Hepatocyte (in vitro differentiated cells): ENCODE data around the gene C10orf62.

ENCODE experiments used
- EZH2 ChIP-seq: fragments of 200-600 bp; sonication (generic); IDR thresholded peaks from 2 replicates; pipeline ENCODE4 v1.6.1; 2016; ENCODE audit warnings: antibody characterized with exemption, mild to moderate bottlenecking, borderline replicate concordance
- EZH2phosphoT487 ChIP-seq: fragments of 200-600 bp; sonication (generic); IDR thresholded peaks from one replicate; pipeline ENCODE4 v1.6.1; 2018; ENCODE audit warnings: antibody characterized with exemption, mild to moderate bottlenecking, low read depth, moderate library complexity; ENCODE audit not compliant: unreplicated experiment, severe bottlenecking
- TF ChIP-seq, protein P1 (sequence below): fragments of 200-600 bp; sonication (generic); IDR thresholded peaks from 2 replicates; pipeline ENCODE4 v1.5.1; 2016; ENCODE audit warnings: antibody characterized with exemption, mild to moderate bottlenecking; ENCODE audit not compliant: poor library complexity

- TF ChIP-seq, protein P1, sequence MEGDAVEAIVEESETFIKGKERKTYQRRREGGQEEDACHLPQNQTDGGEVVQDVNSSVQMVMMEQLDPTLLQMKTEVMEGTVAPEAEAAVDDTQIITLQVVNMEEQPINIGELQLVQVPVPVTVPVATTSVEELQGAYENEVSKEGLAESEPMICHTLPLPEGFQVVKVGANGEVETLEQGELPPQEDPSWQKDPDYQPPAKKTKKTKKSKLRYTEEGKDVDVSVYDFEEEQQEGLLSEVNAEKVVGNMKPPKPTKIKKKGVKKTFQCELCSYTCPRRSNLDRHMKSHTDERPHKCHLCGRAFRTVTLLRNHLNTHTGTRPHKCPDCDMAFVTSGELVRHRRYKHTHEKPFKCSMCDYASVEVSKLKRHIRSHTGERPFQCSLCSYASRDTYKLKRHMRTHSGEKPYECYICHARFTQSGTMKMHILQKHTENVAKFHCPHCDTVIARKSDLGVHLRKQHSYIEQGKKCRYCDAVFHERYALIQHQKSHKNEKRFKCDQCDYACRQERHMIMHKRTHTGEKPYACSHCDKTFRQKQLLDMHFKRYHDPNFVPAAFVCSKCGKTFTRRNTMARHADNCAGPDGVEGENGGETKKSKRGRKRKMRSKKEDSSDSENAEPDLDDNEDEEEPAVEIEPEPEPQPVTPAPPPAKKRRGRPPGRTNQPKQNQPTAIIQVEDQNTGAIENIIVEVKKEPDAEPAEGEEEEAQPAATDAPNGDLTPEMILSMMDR, result no peak
- no peak for TF ChIP-seq EZH2
- no peak for TF ChIP-seq EZH2phosphoT487
Observed at GRCh38 chr10:97599272-97599619, 9.7 kb downstream of the C10orf62 start.
